IMR-90 (cell line): ENCODE measurements around the gene NOC2L. TPM values are rescaled to one million over a fixed set of nuclear protein-coding genes. Genes with fewer than 3 reads are reported as not detected.

ENCODE experiments used
- ATAC-seq: fragments of 200-7000 bp; cut with Tn5 transposase; 2 replicates; pipeline ENCODE4 v1.9.1; 2020; ENCODE audit warnings: low read depth, mild to moderate bottlenecking, moderate library complexity
- BruUV-seq: library from RNA; stranded (reverse); fragments of 400-500 nt; replicated peaks from 2 replicates; lab custom pipeline; 2021; lab: Mats Ljungman, UMichigan
- CTCF ChIA-PET: fragments of 300-600 bp; formaldehyde crosslinking; extraction: SDS; loops from one replicate; lab custom pipeline; 2021; ENCODE audit warnings: antibody characterized with exemption; lab: Yijun Ruan, JAX
- POLR2A ChIA-PET: fragments of 300-600 bp; sonication (Branson Sonifier 250); formaldehyde crosslinking; loops from one replicate; lab custom pipeline; 2022; ENCODE audit warnings: antibody characterized with exemption; ENCODE audit not compliant: unreplicated experiment; lab: Charles Lee
- DNase-seq: peaks from one replicate; pipeline ENCODE4 v3.0.0; 2013
- H2AFZ ChIP-seq: replicated peaks from 2 replicates; pipeline ENCODE3; 2013; ENCODE audit warnings: low read length, mild to moderate bottlenecking; ENCODE audit not compliant: poor library complexity
- H2AK5ac ChIP-seq: 2 replicates; pipeline ENCODE4 v1.6.1; 2013; ENCODE audit warnings: low read depth, low read length, inconsistent platforms
- H2AK9ac ChIP-seq: replicated peaks from 2 replicates; pipeline ENCODE3; 2013; ENCODE audit warnings: mild to moderate bottlenecking, low read depth, low read length, moderate library complexity; ENCODE audit not compliant: poor library complexity
- H2BK120ac ChIP-seq: 2 replicates; pipeline ENCODE4 v1.6.1; 2013; ENCODE audit warnings: low read depth, low read length, inconsistent platforms
- H2BK15ac ChIP-seq: 3 replicates; pipeline ENCODE4 v1.6.1; 2013; ENCODE audit warnings: low read depth, low read length, inconsistent platforms
- H2BK20ac ChIP-seq: 2 replicates; pipeline ENCODE4 v1.6.1; 2013; ENCODE audit warnings: low read depth, mild to moderate bottlenecking, inconsistent platforms, low read length, moderate library complexity
- H2BK5ac ChIP-seq: 2 replicates; pipeline ENCODE4 v1.6.1; 2013; ENCODE audit warnings: mild to moderate bottlenecking, low read depth, low read length, inconsistent platforms; ENCODE audit not compliant: poor library complexity, severe bottlenecking
- H3K14ac ChIP-seq: replicated peaks from 2 replicates; pipeline ENCODE4 v1.6.1; 2013; ENCODE audit warnings: low read depth, low read length, inconsistent platforms
- H3K18ac ChIP-seq: 2 replicates; pipeline ENCODE4 v1.6.1; 2013; ENCODE audit warnings: low read depth, low read length, control low read depth
- H3K23ac ChIP-seq: 2 replicates; pipeline ENCODE4 v1.6.1; 2013; ENCODE audit warnings: low read depth, low read length, inconsistent platforms
- H3K27ac ChIP-seq: 2 replicates; pipeline ENCODE4 v1.5.1; 2013; ENCODE audit warnings: mild to moderate bottlenecking, control low read depth, low read length; ENCODE audit not compliant: insufficient read depth
- H3K27me3 ChIP-seq: 2 replicates; pipeline ENCODE4 v1.6.1; 2013; ENCODE audit warnings: low read length; ENCODE audit not compliant: control insufficient read depth, insufficient read depth
- H3K36me3 ChIP-seq: 2 replicates; pipeline ENCODE4 v1.6.1; 2013; ENCODE audit warnings: low read length, mixed read lengths; ENCODE audit not compliant: control insufficient read depth, insufficient read depth
- H3K4ac ChIP-seq: 2 replicates; pipeline ENCODE4 v1.6.1; 2013; ENCODE audit warnings: low read depth, low read length, inconsistent platforms
- H3K4me1 ChIP-seq: 2 replicates; pipeline ENCODE4 v1.6.1; 2013; ENCODE audit warnings: low read length, mixed read lengths; ENCODE audit not compliant: control insufficient read depth, insufficient read depth
- H3K4me2 ChIP-seq: 2 replicates; pipeline ENCODE4 v1.6.1; 2013; ENCODE audit warnings: low read depth, mild to moderate bottlenecking, control low read depth, low read length, moderate library complexity
- H3K4me3 ChIP-seq: 2 replicates; pipeline ENCODE4 v1.5.1; 2013; ENCODE audit warnings: low read depth, mild to moderate bottlenecking, control low read depth, low read length, moderate library complexity; ENCODE audit not compliant: insufficient read depth
- H3K56ac ChIP-seq: 2 replicates; pipeline ENCODE4 v1.6.1; 2013; ENCODE audit warnings: low read length, inconsistent platforms; ENCODE audit not compliant: insufficient read depth; ENCODE audit errors: extremely low read depth
- H3K79me1 ChIP-seq, 2 experiments: 2 replicates each; pipeline ENCODE4 v1.6.1; 2013; ENCODE audit warnings: low read length in 2 of 2, inconsistent platforms in 1 of 2, low read depth in 1 of 2
- H3K9ac ChIP-seq: 2 replicates; pipeline ENCODE4 v1.6.1; 2013; ENCODE audit warnings: low read depth, low read length, control low read depth
- H3K9me1 ChIP-seq: 2 replicates; pipeline ENCODE4 v1.6.1; 2013; ENCODE audit warnings: low read length, inconsistent platforms; ENCODE audit not compliant: insufficient read depth
- H3K9me3 ChIP-seq: 2 replicates; pipeline ENCODE4 v1.6.1; 2013; ENCODE audit warnings: low read length; ENCODE audit not compliant: control insufficient read depth, insufficient read depth
- H4K20me1 ChIP-seq: 2 replicates; pipeline ENCODE4 v1.6.1; 2013; ENCODE audit warnings: low read length, inconsistent platforms; ENCODE audit not compliant: insufficient read depth
- H4K5ac ChIP-seq: 2 replicates; pipeline ENCODE4 v1.6.1; 2013; ENCODE audit warnings: mild to moderate bottlenecking, low read depth, low read length, control low read depth
- H4K8ac ChIP-seq, 2 experiments: 2 replicates each; pipeline ENCODE4 v1.6.1; 2013; ENCODE audit warnings: low read depth in 2 of 2, low read length in 2 of 2, control low read depth in 1 of 2, inconsistent platforms in 1 of 2
- H4K91ac ChIP-seq: 2 replicates; pipeline ENCODE4 v1.6.1; 2013; ENCODE audit warnings: low read depth, low read length, inconsistent platforms; ENCODE audit not compliant: insufficient read depth
- BHLHE40 ChIP-seq: fragments of 150-350 bp; IDR thresholded peaks from 2 replicates; pipeline ENCODE4 v1.6.1; 2016; ENCODE audit warnings: mild to moderate bottlenecking, low read depth, low read length
- CEBPB ChIP-seq: IDR thresholded peaks from 2 replicates; pipeline ENCODE4 v1.6.1; 2012; ENCODE audit warnings: low read depth, low read length, improper control_type of control experiment
- CHD1 ChIP-seq: IDR thresholded peaks from 2 replicates; pipeline ENCODE4 v1.6.1; 2012; ENCODE audit warnings: low read depth, low read length, improper control_type of control experiment
- CTCF ChIP-seq: conservative IDR thresholded peaks from 2 replicates; pipeline ENCODE4 v1.5.1; 2012; ENCODE audit warnings: mild to moderate bottlenecking, low read depth, low read length, improper control_type of control experiment
- ELK1 ChIP-seq: fragments of 150-350 bp; IDR thresholded peaks from 2 replicates; pipeline ENCODE4 v1.6.1; 2016; ENCODE audit warnings: low read depth, mild to moderate bottlenecking, low read length, moderate library complexity, borderline replicate concordance
- FOS ChIP-seq: fragments of 150-350 bp; IDR thresholded peaks from 2 replicates; pipeline ENCODE4 v1.6.1; 2016; ENCODE audit warnings: low read depth, low read length
- MAFK ChIP-seq: IDR thresholded peaks from 2 replicates; pipeline ENCODE4 v1.6.1; 2012; ENCODE audit warnings: low read depth, low read length, improper control_type of control experiment
- MAZ ChIP-seq: IDR thresholded peaks from 2 replicates; pipeline ENCODE4 v1.6.1; 2012; ENCODE audit warnings: low read depth, mild to moderate bottlenecking, low read length, improper control_type of control experiment, moderate library complexity, borderline replicate concordance
- MXI1 ChIP-seq: IDR thresholded peaks from 2 replicates; pipeline ENCODE4 v1.6.1; 2012; ENCODE audit warnings: low read depth, mild to moderate bottlenecking, low read length, moderate library complexity, borderline replicate concordance
- NFE2L2 ChIP-seq: fragments of 150-350 bp; IDR thresholded peaks from 2 replicates; pipeline ENCODE4 v1.6.1; 2016; ENCODE audit warnings: low read depth, mild to moderate bottlenecking, low read length
- POLR2A ChIP-seq: IDR thresholded peaks from 2 replicates; pipeline ENCODE4 v1.6.1; 2012; ENCODE audit warnings: mild to moderate bottlenecking, low read depth, low read length
- RAD21 ChIP-seq: IDR thresholded peaks from 2 replicates; pipeline ENCODE4 v1.6.1; 2012; ENCODE audit warnings: low read length, improper control_type of control experiment
- RCOR1 ChIP-seq: IDR thresholded peaks from 2 replicates; pipeline ENCODE4 v1.6.1; 2012; ENCODE audit warnings: mild to moderate bottlenecking, low read length, improper control_type of control experiment; ENCODE audit not compliant: insufficient replicate concordance
- RFX5 ChIP-seq: IDR thresholded peaks from 2 replicates; pipeline ENCODE4 v1.8.0; 2012; ENCODE audit warnings: low read depth, mild to moderate bottlenecking, low read length, moderate library complexity
- SMC3 ChIP-seq: fragments of 150-350 bp; IDR thresholded peaks from 2 replicates; pipeline ENCODE4 v1.6.1; 2016; ENCODE audit warnings: low read depth, mild to moderate bottlenecking, antibody characterized with exemption, low read length, moderate library complexity
- USF2 ChIP-seq: fragments of 150-350 bp; IDR thresholded peaks from 2 replicates; pipeline ENCODE4 v1.6.1; 2017; ENCODE audit warnings: mild to moderate bottlenecking, antibody characterized with exemption, low read length, low read depth
- WGBS, 2 experiments: methylation state at CpG; one replicate each; pipeline versions ENCODE4 v1.1.5 to v1.1.7; 2013; ENCODE audit warnings: missing lambda C conversion rate in 2 of 2; ENCODE audit not compliant: insufficient read length in 1 of 2; ENCODE audit errors: extremely low coverage in 2 of 2; 5-methylcytosine and 5-hydroxymethylcytosine counted together
- dilution Hi-C: fragments of 300-500 bp; cut with HindIII; formaldehyde crosslinking; loops from one replicate; pipeline ENCODE4 v1.14.3; 2018; ENCODE audit warnings: low sequenced_read_pairs; ENCODE audit not compliant: unreplicated experiment
- in situ Hi-C: fragments of 300-500 bp; cut with MboI; formaldehyde crosslinking; loops from 3 replicates; pipeline ENCODE4 v1.14.3; 2019; ENCODE audit warnings: low sequenced_read_pairs, inconsistent platforms, mixed read lengths
- intact Hi-C: fragments of 100-400 bp; cut with micrococcal nuclease; formaldehyde crosslinking; loops from 2 replicates; pipeline ENCODE4 v1.10.0; 2022
- polyA plus RNA-seq, 3 experiments: library from polyadenylated mRNA; depleted of rRNA; stranded (reverse); fragments of >200 nt; gene quantifications; 2 replicates each; pipeline ENCODE4 v1.2.3, GENCODE V29; 2012; ENCODE audit warnings: low replicate concordance in 1 of 3
- total RNA-seq: library from RNA; depleted of rRNA; stranded (reverse); fragments of >200 nt; gene quantifications from 2 replicates; pipeline ENCODE4 v1.2.3, GENCODE V29; 2012

NOC2L gene
- total and polyA plus RNA-seq, 2 of the 4 experiments (the other 2 are of a cell fraction): 74.2 to 106 TPM

- dilution Hi-C loops: no loop called here
- ATAC-seq (no peak; the same call in 1 of the 2 replicates), DNase-seq (no peak)
- in situ Hi-C loops: no loop called here
- Histone ChIP-seq H3K56ac (no peak overlapping the region), H3K4ac (no peak overlapping the region), H2BK15ac (no peak overlapping the region), H4K5ac (no peak overlapping the region), H3K27ac (no peak overlapping the region), H4K91ac (no peak overlapping the region), H3K4me1 (0 out of 2 replicates have a peak, but pooled peaks cover 2% of the 10 kb centered on the region), H2AK9ac (no peak overlapping the region), H3K4me3 (no peak overlapping the region), H3K9ac (no peak overlapping the region), H4K20me1 (no peaks in the 10 kb centered on the region; the same call in 1 of the 2 replicates), H2AFZ (no peak overlapping the region), H3K9me1 (no peaks in the 10 kb centered on the region), H2AK5ac (no peak overlapping the region), H3K18ac (no peak overlapping the region), H3K79me1 (no peaks in the 10 kb centered on the region), H3K9me3 (no peaks in the 10 kb centered on the region), H3K4me2 (no peak overlapping the region), H3K14ac (no peak overlapping the region), H2BK120ac (no peak overlapping the region), H3K27me3 (peaks cover 3% of the 10 kb centered on the region; the same call in 1 of the 2 replicates), H3K36me3 (no peaks in the 10 kb centered on the region), H4K8ac (no peak overlapping the region), H2BK20ac (no peak overlapping the region), H3K23ac (no peak overlapping the region), H2BK5ac (no peak overlapping the region)
- BruUV-seq: no TSS peak
- TF ChIP-seq USF2: no peak
- no peak for TF ChIP-seq POLR2A
- TF ChIP-seq SMC3: no peak
- TF ChIP-seq MXI1: no peak
- no peak for TF ChIP-seq BHLHE40
- TF ChIP-seq FOS: no peak
- no peak for TF ChIP-seq MAFK
- no peak for TF ChIP-seq ELK1
- TF ChIP-seq CTCF: no peak
- TF ChIP-seq CEBPB: no peak
- TF ChIP-seq MAZ: no peak
- TF ChIP-seq RFX5: no peak
- no peak for TF ChIP-seq RCOR1
- TF ChIP-seq CHD1: no peak
- TF ChIP-seq NFE2L2: no peak
- no peak for TF ChIP-seq RAD21
- 72% methylated on average over 2 of the region's 9 CpGs; no CpG with 5 or more reads in 1 of the 2 experiments for WGBS, 2 experiments
- CTCF ChIA-PET: interaction anchor here (1.4 kb wide), 1 partner anchor 9 kb away, joined by 3 read pairs; no protein-coding TSS in a partner anchor
- POLR2A ChIA-PET: no interaction called here
- intact Hi-C loops: loop anchor here (5.0 kb wide), 1 partner anchor 73 kb away; no protein-coding TSS in a partner anchor
Measured at GRCh38 chr1:975365-975764, 16.3 kb upstream of the NOC2L start.
